GF-D8 (cell line): ENCODE results near the gene ELMOD3.
"Not testable (repeated sequence)": the region's sequence is repeated elsewhere in the genome, so short reads cannot be mapped to it uniquely, and the experiment has no call there.

Experiments used
- DNase-seq: peaks from one replicate; lab custom pipeline; 2025; lab: John Stamatoyannopoulos, UW

Gene ELMOD3

GRCh38 chr2:85427300-85427835, 72.8 kb downstream of the ELMOD3 start:
- no peak for DNase-seq

GRCh38 chr2:85428343-85428881, 73.8 kb downstream of the ELMOD3 start:
- DNase-seq = no peak

DNA sequence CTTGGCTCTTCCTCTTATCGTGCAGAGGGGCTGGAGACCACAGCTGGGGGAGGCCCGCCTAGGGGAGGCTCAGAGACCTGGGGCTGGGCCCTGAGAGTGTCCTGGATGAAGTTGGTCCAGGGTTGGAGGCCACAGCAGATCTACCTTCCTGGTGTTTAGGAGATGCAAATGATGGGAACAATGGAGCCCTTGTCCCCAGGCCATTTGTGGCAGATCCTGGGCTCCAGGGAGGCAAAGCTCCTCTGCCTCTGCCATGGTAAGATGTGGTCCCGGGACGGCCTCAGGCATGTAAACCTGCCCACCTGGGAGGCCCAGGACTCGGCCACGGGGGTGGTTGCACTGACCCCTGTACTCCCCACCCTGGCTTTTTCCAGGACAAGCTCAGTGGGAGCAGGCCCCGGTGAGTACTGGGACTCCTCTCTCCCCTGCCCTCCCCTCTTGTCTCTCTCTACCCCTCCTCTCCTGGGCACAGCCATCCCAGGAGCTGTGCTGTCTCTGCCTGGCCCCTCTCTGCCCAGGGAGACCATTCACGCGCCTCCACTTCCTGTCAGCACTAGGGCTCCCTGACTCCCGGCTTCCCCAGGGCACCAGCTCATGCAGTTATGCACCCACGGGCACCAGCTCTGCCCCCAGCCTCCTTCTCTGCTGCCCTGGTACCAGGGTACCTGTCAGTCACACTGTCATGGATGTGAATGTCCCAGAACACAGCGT, 74.8 kb downstream of the ELMOD3 start:
- DNase-seq = no peak

DNA sequence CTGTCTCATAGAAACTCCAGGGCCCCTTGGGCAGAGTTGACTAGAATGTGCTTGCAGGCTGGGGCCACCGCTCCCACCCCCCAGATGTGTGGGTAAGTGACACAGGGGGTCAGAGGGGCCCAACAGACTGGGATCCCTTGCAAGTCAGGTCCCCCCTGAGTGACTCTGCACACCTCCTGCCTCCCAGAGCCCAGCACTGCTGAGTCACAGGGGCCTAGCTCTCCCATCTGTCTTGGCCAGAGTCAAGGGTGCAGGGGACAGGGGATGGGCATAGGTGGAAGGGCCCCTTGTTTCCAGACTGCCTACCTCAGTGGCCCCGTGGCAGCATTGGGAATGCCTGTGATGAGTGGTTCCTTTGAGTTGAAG, 75.3 kb downstream of the ELMOD3 start:
- no peak for DNase-seq

DNA sequence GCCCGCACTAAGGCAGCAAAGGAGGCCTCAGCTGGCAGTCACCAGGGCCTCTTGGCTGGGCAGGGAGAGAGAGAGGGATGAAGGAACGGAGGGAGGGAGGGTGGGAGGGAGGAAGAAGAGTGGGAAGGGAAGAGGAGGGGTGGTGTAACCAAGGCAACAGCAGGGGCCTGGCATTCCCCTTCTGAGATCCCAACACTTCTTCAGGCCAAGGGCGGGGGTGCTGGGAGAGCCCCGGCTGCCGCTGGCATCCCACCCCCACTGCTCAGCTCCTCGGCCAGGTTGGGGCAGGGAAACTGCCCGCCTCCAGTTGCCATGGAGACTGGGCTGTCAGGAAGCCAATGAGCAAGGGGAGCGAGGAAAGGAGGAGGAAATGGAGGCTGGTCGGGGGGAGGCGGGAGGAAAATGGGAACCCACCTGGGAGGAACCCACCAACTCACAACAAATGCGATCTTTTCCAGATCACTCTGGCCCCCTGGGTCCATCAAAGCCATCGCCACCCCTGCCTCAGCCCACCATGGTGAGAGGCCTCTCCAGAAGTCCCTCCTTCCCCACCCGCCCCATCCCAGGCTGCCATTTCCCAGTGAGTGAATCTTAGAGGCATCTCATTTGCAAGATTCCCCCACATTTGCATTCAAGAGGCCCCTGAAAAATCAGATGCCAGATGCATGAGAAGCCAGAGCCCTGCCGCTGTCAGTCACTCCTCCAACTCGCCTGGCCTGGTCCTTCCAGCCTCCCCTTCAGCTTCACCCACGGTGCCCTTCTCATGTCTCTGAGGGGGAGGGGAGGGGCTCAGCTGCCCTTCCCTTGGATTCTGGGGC, 76.4 kb downstream of the ELMOD3 start:
- DNase-seq = no peak

- no peak for DNase-seq
Observed at GRCh38 chr2:85431570-85432205, 77.1 kb downstream of the ELMOD3 start.

- DNase-seq = no peak
Observed at GRCh38 chr2:85433511-85434089, 79.0 kb downstream of the ELMOD3 start.

- DNase-seq = no peak
Observed at GRCh38 chr2:85434696-85435095, 80.1 kb downstream of the ELMOD3 start.

DNA sequence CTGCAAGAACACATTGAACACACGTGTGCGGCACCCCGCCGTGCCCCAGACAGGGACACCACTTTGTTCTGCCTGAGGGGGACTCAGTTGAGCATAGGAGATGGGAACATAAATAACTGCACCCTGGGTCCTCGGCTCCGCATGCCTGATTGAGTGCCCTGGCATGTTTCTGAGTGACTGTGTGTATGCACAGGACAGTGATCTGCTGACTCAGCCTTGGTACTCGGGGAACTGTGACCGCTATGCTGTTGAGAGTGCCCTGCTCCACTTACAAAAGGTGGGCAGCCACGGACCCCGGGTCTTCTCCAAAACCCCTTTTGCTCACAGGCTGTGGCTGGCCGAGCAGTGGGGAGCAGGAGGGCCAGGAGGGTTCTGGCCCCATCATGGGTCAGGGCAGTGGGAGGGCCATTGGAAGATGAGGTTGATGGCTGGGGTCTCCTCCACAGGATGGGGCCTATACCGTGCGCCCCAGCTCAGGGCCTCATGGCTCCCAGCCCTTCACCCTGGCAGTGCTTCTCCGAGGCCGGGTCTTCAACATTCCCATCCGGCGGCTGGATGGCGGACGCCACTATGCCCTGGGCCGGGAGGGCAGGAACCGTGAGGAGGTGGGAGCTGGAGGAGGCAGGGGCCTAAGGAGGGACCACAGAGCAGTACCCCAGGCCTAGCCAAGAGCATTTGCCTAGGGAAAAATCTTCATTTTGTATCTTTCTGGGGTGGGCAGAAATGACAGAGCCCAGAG, 80.8 kb downstream of the ELMOD3 start:
- no peak for DNase-seq

- no peak for DNase-seq
Observed at GRCh38 chr2:85435981-85436835, 81.6 kb downstream of the ELMOD3 start.

DNA sequence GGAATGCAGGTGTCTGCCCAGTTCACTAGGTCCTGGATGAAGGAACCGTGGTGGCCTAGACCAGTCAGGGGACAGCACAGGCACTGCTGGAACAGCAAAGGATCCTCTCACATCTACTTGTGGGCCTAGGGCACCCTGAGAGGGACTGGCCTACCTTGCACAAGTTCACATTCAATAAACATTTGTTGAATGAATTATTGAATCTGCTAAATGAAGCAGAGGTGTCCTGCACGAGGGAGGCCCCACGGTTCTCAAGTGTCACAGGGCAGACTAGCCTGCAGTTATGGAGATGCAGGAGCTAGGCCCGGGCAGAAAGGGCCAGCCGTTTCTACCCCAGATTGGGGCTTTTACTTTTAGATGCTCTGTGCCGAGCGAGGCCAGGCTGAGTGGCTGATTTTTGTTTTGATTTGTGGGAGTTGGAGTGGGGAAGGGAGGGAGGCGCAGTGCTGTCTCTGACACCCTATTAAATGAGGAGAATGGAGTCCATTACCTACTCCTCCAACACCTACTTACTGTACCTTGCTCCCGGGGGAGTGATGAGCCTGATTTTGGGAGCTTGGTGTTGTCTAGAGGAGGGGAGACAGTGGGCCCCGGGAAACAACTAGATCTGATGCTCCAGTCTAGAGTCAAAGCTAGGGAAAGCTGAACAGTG, 82.4 kb downstream of the ELMOD3 start:
- DNase-seq = no peak

- peak; percentile 60 for DNase-seq
Observed at GRCh38 chr2:85437488-85438200, 83.1 kb downstream of the ELMOD3 start.

- DNase-seq = no peak
Observed at GRCh38 chr2:85438201-85439024, 83.8 kb downstream of the ELMOD3 start.

- no peak for DNase-seq
Observed at GRCh38 chr2:85439025-85439472, 84.5 kb downstream of the ELMOD3 start.

DNA sequence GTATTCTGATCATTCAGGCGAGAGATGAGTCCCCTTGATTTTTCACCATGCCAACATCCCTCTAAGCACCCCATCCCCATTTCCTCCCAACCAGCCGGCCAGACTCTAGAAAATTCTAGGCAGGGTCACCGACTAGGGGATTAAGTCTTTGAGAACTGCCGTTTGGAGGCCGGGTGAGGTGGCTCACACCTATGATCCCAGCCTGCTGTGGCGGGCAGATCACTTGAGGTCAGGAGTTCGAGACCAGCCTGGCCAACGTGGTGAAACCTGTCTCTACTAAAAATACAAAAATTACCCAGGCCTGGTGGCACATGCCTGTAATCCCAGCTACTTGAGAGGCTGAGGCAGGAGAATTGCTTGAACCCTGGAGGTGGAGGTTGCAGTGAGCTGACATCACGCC, 85.0 kb downstream of the ELMOD3 start:
- not testable (repeated sequence) for DNase-seq

DNA sequence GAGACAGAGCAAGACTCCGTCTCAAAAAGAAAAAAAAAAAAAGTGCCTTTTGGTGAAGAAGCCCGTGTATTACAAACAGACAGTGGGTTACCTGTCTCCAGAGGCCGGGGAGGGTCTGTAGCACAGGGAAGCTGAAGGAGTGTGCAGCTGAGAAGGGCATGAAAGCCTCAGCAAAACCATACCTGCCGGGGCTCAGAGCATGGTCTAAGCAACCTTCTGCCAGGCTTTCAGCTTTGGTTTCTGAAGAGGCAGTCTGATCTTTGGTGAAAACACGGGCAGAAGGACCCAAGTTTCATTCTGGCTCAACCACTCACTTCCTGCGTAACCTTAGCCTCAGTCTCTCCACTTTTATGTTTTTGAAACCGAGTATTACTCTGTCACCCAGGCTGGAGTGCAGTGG, 85.4 kb downstream of the ELMOD3 start:
- no peak for DNase-seq

GRCh38 chr2:85440729-85441128, 86.2 kb downstream of the ELMOD3 start:
- no peak for DNase-seq
